Measurements from ENCODE around the gene NINJ1. TPM values are rescaled to one million over a fixed set of nuclear protein-coding genes. Genes with fewer than 3 reads are reported as not detected.

NINJ1 gene
- total RNA-seq, 2 experiments from 2014 or later, result 118 to 120 TPM

DNA sequence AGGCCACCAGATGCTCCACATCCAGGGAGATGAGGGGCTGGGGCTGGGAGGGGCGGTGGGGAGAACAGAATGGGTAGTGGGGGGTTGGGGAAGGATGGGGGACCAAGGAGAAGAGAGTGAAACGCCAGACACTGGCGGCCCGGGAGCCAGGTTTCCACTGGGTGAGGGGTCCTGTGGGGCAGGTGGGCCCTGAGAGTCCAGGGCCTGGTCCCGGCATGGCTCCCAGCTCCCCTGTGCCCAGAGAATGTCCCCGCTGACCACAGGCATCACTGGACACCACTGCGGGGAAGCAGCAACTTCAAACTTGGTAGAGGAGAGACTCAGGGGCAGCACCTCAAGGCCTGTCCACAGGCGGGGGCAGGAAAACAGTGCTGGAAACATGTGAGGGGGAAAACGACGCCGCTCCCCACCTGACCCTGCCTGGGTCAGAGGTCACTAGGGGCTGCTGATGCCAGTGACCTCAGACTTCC lies 13.2 kb downstream of the NINJ1 start:
- ATAC-seq, result no peak
- intact Hi-C loops (cut with micrococcal nuclease), result no loop called here
- H3K9me3 Mint-ChIP-seq, result no peaks in the 10 kb centered on the region
- DNase-seq, result peak; percentile 4
- peaks cover 31% of the 10 kb centered on the region for H3K36me3 Mint-ChIP-seq (ENCODE audit: low read depth)
- CTCF ChIA-PET, result interaction anchor here (1.1 to 3.8 kb wide), 5 partner anchors 7 to 29 kb away, joined by 3 to 48 read pairs (median 4); partner anchors contain the start of gene NINJ1
- peaks cover 20% of the 10 kb centered on the region for H3K4me1 Mint-ChIP-seq (ENCODE audit: low read depth)
- H3K27ac Mint-ChIP-seq, result no peak overlapping the region
- H3K4me3 Mint-ChIP-seq, result no peak overlapping the region
- POLR2A ChIA-PET, result interaction anchor here (1.1 to 4.3 kb wide), 3 partner anchors 11 to 93 kb away, joined by 3 to 22 read pairs (median 6); no protein-coding TSS in a partner anchor
- H3K27me3 Mint-ChIP-seq, result no peaks in the 10 kb centered on the region
- TF ChIP-seq, protein P1, sequence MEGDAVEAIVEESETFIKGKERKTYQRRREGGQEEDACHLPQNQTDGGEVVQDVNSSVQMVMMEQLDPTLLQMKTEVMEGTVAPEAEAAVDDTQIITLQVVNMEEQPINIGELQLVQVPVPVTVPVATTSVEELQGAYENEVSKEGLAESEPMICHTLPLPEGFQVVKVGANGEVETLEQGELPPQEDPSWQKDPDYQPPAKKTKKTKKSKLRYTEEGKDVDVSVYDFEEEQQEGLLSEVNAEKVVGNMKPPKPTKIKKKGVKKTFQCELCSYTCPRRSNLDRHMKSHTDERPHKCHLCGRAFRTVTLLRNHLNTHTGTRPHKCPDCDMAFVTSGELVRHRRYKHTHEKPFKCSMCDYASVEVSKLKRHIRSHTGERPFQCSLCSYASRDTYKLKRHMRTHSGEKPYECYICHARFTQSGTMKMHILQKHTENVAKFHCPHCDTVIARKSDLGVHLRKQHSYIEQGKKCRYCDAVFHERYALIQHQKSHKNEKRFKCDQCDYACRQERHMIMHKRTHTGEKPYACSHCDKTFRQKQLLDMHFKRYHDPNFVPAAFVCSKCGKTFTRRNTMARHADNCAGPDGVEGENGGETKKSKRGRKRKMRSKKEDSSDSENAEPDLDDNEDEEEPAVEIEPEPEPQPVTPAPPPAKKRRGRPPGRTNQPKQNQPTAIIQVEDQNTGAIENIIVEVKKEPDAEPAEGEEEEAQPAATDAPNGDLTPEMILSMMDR (IDR thresholded peaks at IDR 0.05), result no peak

GRCh38 chr9:93119953-93120845 lies 13.9 kb downstream of the NINJ1 start:
- intact Hi-C loops (cut with micrococcal nuclease), result no loop called here
- TF ChIP-seq, protein P1 (IDR thresholded peaks at IDR 0.05), result peak; percentile 42
- ATAC-seq, result peak; percentile 91
- Mint-ChIP-seq H3K27me3 (no peaks in the 10 kb centered on the region), H3K27ac (peak overlapping the region; percentile 79), H3K36me3 (ENCODE audit: low read depth) (peaks cover 27% of the 10 kb centered on the region), H3K4me1 (ENCODE audit: low read depth) (peaks cover 17% of the 10 kb centered on the region), H3K4me3 (no peak overlapping the region), H3K9me3 (no peaks in the 10 kb centered on the region)
- CTCF ChIA-PET, result interaction anchor here (0.7 to 3.8 kb wide), 9 partner anchors 8 to 39 kb away, joined by 3 to 48 read pairs (median 3); partner anchors contain the start of genes CARD19 and NINJ1
- DNase-seq, result peak; percentile 75
- POLR2A ChIA-PET, result interaction anchor here (0.8 to 4.3 kb wide), 7 partner anchors 9 to 92 kb away, joined by 3 to 22 read pairs (median 4); partner anchors contain the start of gene NINJ1

GRCh38 chr9:93119703-93119952 lies 14.4 kb downstream of the NINJ1 start:
- POLR2A ChIA-PET, result interaction anchor here (0.8 to 4.3 kb wide), 7 partner anchors 10 to 92 kb away, joined by 3 to 22 read pairs (median 4); partner anchors contain the start of gene NINJ1
- peaks cover 24% of the 10 kb centered on the region for H3K36me3 Mint-ChIP-seq (ENCODE audit: low read depth)
- H3K4me3 Mint-ChIP-seq, result no peak overlapping the region

GRCh38 chr9:93118863-93119702 lies 15.0 kb downstream of the NINJ1 start:
- H3K4me1 Mint-ChIP-seq (ENCODE audit: low read depth), result peaks cover 20% of the 10 kb centered on the region
- ChIA-PET POLR2A (interaction anchor here (1.1 to 4.3 kb wide), 8 partner anchors 8 to 91 kb away, joined by 3 to 22 read pairs (median 4); partner anchors contain the start of gene NINJ1), CTCF (interaction anchor here (1.3 to 3.8 kb wide), 4 partner anchors 10 to 40 kb away, joined by 3 to 48 read pairs (median 5); no protein-coding TSS in a partner anchor)
- no peaks in the 10 kb centered on the region for H3K9me3 Mint-ChIP-seq
- peak; percentile 3 for DNase-seq
- no peaks in the 10 kb centered on the region for H3K27me3 Mint-ChIP-seq
- ATAC-seq, result no peak
- intact Hi-C loops (cut with micrococcal nuclease), result no loop called here
- H3K27ac Mint-ChIP-seq, result peak overlapping the region; percentile 79
- TF ChIP-seq, protein P1 (IDR thresholded peaks at IDR 0.05), result no peak
- no peak overlapping the region for H3K4me3 Mint-ChIP-seq
- H3K36me3 Mint-ChIP-seq (ENCODE audit: low read depth), result peaks cover 19% of the 10 kb centered on the region

More at GRCh38 chr9:93119703-93119952, 14.4 kb downstream of the NINJ1 start:
- no peaks in the 10 kb centered on the region for H3K27me3 Mint-ChIP-seq
- CTCF ChIA-PET, result interaction anchor here (0.8 to 3.8 kb wide), 6 partner anchors 11 to 40 kb away, joined by 3 to 48 read pairs (median 4); no protein-coding TSS in a partner anchor
- H3K27ac Mint-ChIP-seq, result peak overlapping the region; percentile 79
- ATAC-seq, result no peak
- TF ChIP-seq, protein P1 (IDR thresholded peaks at IDR 0.05), result no peak
- no peak for DNase-seq
- no peaks in the 10 kb centered on the region for H3K9me3 Mint-ChIP-seq
- intact Hi-C loops (cut with micrococcal nuclease), result no loop called here
- peaks cover 20% of the 10 kb centered on the region for H3K4me1 Mint-ChIP-seq (ENCODE audit: low read depth)

Data from activated CD8-positive, alpha-beta T cell treated with anti-CD3 and anti-CD28 coated beads for 36 hours (primary cell).